K562 (cell line): ENCODE data around the gene METTL15.

Experiments used
- BCL6 ChIP-seq: fragments of 250-450 bp; sonication (Bioruptor Pico); IDR thresholded peaks from 2 replicates; pipeline ENCODE4 v1.4.0; 2020
- EZH2 ChIP-seq: IDR thresholded peaks from 2 replicates; pipeline ENCODE4 v1.6.1; 2012; ENCODE audit warnings: low read depth, mild to moderate bottlenecking, inconsistent platforms, low read length, borderline replicate concordance
- IRF9 ChIP-seq: fragments of 450-650 bp; IDR thresholded peaks from 2 replicates; pipeline ENCODE4 v1.6.1; 2016; ENCODE audit warnings: missing biosample characterization, missing genetic modification characterization
- ZNF280A ChIP-seq: fragments of 450-650 bp; IDR thresholded peaks from 2 replicates; pipeline ENCODE4 v1.6.1; 2018; ENCODE audit warnings: mild to moderate bottlenecking, low read depth; ENCODE audit not compliant: partially characterized antibody
- ZNF347 ChIP-seq: fragments of 450-650 bp; formaldehyde crosslinking; IDR thresholded peaks from 2 replicates; pipeline ENCODE4 v1.4.0; 2020; ENCODE audit warnings: low read depth, mild to moderate bottlenecking, moderate library complexity

GRCh38 chr11:28231475-28231874 is 123.3 kb downstream of the METTL15 start:
- TF ChIP-seq ZNF347 (CRISPR knock-in tag), result no peak
- TF ChIP-seq BCL6 (CRISPR knock-in tag), result no peak
- TF ChIP-seq ZNF280A, result no peak
- no peak for TF ChIP-seq IRF9 (tag)
- no peak for TF ChIP-seq EZH2
